ENCODE measurements around the gene RNF213.
A peak's percentile ranks its signal among the peaks of the same experiment; 100 is the strongest.

Gene RNF213

DNA sequence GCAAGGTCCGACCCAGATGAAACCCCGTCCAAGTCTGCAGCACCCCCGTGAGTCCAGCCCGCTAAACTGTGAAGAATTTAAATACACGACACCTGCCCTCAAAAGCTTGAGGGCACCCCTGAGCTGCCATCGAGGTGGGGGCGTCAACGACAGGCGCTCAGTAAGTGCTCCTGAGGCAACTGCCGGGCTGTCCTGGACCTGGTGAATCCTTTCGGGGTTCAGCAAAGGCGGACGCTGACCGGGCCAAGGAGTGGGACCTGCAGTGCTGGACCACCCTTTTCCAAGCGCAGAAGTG lies 153.8 kb downstream of the RNF213 start:
- DNase-seq (ENCODE audit: low read depth in 1 of 2, low spot score in 1 of 2), result no peak

DNA sequence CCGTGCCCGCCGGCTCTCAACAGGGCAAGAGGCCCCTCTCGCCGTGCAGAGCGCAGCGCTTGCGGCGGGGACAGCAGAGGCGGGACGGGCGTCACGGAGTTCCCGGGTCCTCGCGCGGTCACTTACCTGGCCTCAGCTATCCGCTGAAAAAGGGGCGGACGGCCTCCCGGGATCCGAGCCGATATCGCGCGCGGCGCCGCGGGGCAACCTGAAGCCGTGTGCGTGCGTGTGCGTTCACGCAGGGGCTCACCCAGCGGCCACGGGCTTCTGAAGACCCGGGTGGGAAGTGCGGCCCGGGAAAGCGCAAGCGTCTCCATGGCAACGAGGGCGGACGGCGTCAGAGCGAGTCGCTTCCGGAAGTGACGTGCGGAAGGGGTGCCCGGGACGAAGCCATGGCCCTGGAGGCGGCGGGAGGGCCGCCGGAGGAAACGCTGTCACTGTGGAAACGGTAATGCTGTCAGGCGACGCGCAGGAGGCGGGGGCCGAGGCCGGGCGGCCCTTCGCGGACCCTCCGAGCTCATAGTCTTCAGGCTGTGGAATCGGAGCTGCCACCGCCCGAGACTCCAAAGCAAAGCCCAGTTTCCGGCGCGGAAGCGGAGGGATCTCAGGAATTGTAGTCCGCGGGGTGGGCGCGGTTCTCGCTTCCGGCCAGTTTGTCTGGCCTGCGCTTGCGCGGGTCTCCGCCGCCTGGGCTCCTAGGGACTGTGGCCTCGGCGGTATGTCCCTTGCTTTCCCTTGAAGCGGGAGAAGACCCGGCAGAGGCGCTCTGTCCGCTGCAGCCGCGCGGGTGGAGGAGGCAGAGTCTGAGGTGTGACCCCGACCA lies 154.4 kb downstream of the RNF213 start, which contains the start of gene ENDOV:
ENDOV (plus strand) TSS at position 365 of the 823 bp plus-strand sequence; CDS start at position 393, 28 bp downstream.
- peak; percentile 87 to 91 for DNase-seq (ENCODE audit: low read depth in 1 of 2, low spot score in 1 of 2)

DNA sequence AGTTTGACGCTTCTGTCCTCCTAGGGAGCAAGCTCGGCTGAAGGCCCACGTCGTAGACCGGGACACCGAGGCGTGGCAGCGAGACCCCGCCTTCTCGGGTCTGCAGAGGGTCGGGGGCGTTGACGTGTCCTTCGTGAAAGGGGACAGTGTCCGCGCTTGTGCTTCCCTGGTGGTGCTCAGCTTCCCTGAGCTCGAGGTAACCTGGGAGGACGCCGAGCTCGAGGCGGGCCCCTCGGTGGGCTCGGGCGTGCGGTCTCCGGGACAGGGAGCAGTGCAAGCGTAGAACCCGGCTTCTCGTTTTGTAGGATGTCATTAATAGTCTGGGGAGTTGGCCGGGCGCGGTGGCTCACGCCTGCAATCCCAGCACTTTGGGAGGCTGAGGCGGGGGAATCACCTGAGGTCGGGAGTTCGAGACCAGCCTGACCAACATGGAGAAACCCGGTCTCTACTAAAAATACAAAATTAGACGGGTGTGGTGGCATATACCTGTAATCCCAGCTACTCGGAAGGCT lies 155.0 kb downstream of the RNF213 start:
- DNase-seq (ENCODE audit: low read depth in 1 of 2, low spot score in 1 of 2), result no peak

DNA sequence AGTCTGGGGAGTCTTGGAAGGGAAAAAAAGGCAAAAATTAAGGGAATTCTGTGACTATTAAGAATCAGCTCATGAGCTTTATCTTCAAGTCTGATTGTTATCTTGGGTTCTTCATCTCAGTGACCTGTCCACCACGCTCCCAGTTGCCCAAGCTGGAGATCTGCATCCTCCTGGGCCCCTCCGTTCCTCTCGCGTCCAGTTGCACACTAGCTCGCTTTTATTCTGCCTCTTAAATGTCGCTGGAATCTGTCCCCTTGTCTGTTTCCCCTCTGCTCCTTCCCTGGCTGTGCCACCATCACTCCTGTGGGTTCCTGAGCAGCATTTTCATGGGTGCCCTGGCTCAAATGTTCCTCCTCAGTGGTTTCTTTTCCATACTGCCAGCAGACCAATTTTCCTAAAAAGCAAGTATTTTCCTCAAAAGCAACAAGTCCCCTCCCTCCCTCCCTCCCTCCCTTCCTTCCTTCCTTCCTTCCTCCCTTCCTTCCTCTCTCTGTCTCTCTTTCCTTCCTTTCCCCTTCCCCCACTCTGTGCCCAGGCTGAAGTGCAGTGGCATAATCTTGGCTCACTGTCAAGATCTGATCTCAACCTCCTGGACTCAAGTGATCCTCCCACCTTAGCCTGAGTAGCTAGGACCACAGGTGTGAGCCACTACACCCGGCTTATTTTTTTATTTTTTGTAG lies 155.7 kb downstream of the RNF213 start:
- DNase-seq (ENCODE audit: low read depth in 1 of 2, low spot score in 1 of 2), result no peak

DNA sequence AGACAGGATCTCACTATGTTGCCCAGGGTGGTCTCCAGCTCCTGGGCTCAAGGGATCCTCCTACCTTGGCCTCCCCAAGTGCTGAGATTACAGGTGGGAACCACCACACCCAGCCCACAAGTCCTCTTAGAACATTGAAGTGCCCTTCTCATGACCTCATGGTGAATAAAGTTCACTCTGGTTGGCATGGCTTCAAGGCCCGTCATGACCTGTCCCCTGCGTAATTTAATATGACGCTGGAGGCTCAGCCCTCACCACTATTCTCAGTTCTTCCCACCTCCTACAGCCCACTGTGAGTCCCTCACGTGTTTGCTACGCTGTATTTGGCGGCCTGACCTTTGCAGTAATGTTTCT lies 156.3 kb downstream of the RNF213 start:
- DNase-seq (ENCODE audit: low read depth in 1 of 2, low spot score in 1 of 2), result no peak

DNA sequence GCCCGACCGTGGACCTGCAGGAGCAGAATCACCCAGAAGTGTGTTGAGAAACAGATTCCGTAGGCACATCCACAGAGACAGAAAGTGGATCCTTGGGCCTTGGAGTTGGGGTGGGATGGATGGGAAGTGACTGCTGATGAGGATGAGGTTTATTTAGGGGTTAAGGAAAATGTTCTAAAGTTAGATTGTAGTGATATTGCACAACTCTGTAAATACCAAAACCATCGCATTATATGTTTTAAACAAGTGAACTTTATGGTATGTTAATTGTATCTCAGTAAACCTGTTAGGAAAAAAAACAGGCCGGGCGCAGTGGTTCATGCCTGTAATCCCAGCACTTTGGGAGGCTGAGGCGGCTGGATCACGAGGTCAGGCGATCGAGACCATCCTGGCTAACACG lies 157.9 kb downstream of the RNF213 start:
- DNase-seq (ENCODE audit: low read depth in 1 of 2, low spot score in 1 of 2), result no peak

DNA sequence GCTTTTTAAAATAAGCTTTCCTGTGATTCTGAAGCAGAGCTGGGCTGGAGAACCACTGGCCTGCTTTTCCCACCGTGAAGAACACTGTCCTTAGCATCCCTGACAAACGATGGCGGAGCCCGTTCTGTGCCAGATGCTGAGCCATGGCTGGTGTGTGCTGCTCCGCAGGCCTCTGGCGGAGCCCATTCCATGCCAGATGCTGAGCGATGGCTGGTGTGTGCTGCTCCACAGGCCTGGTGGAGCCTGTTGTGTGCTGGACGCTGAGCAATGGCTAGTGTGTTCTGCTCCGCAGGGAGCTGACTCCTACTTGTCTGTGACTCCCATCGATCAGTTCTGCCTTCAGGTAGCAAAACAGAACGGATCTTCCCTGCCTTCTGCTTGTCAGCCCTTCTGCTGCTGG lies 158.6 kb downstream of the RNF213 start:
- no peak for DNase-seq (ENCODE audit: low read depth in 1 of 2, low spot score in 1 of 2)

DNA sequence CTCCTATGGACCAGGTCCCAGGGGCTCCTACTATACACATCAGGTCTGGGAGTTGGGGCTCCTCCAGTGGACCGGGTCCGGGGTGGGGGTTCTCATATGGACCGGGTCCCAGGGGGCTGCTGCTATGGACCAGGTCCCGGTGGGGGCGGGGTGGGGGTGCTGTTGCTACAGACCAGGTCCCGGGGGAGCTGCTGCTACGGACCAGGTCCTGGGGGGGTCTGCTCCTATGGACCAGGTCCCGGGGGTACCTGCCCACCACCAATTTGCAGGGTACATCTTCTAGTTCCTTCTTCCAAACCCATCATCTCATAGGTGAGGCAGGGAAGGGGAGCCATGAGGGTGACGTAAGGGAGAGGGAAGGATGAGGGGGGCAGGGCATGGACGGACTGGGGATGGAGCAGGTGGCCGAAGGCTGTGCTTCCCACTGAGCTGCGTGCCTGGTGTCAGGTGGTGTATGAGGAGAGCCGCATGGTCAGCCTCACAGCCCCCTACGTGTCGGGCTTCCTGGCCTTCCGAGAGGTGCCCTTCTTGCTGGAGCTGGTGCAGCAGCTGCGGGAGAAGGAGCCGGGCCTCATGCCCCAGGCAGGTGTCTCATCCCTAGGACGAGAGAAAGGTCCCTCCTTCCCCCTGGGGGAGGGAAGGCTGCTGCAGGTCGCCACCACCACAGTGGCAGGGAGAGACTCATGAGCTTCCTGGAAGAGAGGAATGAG lies 160.9 kb downstream of the RNF213 start:
- no peak for DNase-seq (ENCODE audit: low read depth in 1 of 2, low spot score in 1 of 2)

DNA sequence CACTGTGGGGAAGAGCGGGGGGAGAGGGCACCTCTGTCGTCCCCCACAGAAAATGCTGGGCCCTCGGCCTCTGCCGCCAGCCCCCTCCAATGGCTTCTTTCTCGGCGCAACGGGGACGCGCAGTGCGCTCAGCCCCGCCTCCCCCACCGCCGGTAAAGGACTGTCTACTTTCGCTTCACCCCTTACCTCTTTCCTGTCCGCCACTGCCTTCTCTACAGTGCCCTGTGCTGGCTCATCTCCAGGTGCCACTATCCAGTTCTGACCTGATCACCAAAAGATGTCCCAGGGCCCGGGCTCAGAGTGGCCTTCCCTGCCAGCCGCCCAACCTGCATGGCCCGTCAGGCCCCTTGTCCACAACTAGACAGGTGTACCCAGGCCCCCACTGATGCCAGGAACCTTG lies 161.6 kb downstream of the RNF213 start:
- DNase-seq (ENCODE audit: low read depth in 1 of 2, low spot score in 1 of 2), result no peak

DNA sequence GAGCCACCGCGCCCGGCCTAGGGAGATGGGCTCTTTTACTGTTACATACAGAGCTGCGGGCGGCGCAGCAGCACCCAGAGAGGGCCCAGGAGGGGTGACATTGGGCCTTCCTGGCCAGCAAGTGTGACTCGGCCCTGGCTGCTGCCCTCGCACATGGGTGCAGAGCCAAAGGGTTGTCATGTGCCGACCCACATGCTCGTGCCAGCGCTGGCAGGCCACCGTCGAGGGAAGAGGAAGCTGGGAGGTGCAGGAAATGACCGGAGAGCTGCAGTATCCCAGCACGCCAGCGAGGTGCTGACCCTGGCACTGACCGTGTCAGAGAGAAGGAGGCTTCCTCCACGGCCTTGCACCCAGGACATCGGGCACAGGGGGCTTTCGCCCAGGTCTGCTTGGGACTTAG lies 162.3 kb downstream of the RNF213 start:
- no peak for DNase-seq (ENCODE audit: low read depth in 1 of 2, low spot score in 1 of 2)

DNA sequence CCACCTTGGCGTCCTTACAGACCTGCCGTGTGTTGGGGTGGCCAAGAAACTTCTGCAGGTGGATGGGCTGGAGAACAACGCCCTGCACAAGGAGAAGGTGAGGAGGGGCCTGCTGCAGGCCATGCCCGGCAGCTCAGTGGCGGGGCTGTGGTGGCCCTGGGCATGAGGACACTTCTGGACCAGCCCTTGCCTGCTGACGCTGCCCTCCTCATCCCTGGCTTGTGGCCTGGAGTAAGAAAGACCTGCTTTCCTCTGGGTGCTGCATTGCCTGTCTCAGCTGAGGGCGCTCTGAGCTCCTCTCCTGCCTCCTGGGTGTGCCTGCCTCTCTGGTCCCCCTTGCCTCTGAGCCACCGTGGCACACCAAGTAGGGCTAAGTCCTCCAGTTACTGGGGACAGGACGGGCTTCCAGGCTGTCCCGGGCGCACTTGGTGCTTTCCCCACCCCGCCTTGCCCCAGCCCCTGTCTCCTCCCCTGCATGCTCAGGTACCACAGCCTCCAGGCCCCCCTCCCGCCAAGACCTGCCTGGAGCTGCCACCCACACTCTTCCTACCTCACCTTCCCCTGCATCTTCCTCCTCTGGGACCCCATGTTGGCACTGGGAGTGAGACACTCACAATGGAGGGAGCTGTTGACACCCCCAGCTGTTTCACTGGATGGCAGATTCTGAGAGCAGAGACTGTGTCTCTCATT lies 163.0 kb downstream of the RNF213 start:
- no peak for DNase-seq (ENCODE audit: low read depth in 1 of 2, low spot score in 1 of 2)

DNA sequence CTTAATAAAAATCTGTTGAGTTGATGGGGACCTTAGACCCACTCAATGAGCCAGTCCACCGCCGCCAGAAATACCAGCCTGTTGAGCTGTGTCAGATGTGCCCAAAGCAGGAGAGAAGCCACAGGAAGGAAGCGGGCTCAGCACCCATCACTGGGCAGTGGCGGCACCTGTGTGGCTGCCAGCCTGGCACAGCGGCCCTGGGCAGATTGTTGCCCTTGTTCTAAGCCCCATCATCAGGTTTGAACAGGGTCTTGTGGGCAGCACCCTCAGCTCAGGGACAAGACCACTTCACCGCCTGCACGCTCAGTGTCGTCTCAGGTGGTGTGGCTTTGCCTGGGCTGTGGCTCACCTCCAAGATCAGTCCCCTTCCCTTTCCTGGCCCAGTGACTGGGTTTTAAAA lies 163.6 kb downstream of the RNF213 start:
- no peak for DNase-seq (ENCODE audit: low read depth in 1 of 2, low spot score in 1 of 2)

DNA sequence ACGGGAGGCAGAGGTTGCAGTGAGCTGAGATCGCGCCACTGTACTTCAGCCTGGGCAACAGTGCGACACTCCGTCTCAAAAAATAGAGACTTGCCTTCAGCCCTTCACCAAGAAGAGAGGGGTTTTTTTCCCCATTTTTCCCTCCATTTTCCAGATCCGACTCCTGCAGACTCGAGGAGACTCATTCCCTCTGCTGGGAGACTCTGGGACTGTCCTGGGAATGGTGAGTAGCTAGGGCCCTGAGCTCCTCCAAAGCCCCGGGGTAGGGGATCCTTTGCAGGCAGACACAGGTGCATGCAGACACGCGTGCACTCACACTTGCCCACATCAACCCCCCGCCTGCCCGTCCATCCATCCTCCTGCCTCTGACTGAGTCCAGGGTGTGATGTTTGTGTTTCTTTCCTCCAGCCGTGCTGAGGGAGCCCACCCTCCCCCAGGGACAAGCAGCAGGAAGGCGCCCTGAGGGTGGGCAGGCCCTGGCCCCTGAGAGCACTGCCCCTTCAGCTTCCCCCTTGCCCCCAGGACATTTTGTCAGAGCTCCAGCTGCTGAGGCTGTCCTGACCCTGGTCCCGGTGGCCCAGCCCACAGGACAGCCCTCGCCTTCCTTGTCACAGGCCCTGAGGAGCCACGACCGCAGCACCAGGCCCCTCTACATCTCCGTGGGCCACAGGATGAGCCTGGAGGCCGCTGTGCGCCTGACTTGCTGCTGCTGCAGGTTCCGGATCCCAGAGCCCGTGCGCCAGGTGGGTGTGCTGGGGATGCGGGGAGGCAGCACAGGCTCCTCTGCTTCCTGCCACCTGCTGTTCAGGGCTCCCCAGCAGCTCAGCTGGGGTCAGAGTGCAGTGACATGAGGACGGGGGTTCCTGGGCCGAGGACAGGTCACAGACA lies 164.5 kb downstream of the RNF213 start:
- no peak for DNase-seq (ENCODE audit: low read depth in 1 of 2, low spot score in 1 of 2)

DNA sequence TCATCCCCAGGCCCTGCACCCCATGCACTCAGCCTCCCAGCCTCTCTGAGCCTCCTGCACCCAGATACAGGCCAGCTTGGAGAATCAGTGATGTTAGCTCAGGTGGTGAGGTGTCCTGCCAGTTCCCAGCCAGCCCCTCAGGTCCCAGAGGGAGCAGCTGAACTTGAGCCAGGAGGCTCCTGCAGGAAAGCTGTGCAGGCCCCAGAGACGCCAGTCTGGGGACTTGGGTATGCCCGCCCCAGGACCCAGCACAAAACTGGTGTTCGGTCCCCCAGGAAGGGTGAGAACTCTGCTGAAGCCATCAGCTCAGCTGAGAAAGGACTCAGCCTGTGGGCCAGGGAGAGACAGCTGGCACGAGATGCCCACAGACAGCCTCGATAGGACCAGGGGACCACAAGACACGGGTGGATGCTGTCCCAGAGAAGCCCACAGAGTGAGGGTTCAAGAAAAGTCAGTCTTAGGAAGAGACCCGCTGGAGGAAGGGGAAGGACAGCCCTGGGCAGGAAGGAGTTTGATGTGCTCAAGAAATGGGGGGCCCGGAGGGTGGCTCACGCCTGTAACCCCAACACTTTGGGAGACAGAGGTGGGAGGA lies 165.3 kb downstream of the RNF213 start:
- DNase-seq (ENCODE audit: low read depth in 1 of 2, low spot score in 1 of 2), result no peak

DNA sequence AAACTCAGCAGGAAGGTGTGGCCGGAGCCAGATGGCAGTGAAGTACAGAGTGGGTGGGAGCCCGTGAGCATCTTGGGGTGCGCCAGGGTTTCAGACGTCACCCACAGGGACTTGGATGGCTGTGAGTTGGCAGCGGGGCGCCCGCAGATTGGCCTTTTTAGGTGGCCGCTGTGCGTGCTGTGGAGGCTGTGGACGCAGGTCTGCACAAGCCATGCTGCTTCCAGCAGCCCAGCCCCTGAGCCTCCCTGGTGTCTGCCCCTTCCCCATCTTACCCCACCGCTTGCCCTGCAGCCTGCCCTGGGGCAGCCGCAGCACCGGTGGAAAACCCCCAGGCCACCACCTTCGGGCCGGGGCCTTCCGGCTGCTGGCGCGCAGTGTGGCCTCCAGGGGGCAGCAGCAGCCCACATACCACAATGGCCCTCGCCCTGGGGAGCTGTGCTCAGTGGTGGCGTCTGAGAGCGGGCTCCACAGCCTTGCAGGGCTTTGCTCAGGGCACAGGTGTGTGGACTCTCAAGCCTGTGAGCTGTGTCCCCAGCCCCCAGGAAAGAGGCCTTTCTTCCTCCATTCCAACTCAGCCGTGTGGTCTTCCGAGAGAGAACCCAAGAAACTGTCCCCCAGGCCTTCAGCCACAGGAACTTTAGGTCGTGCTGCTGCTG lies 166.1 kb downstream of the RNF213 start:
- peak; percentile 87 to 88 for DNase-seq (ENCODE audit: low read depth in 1 of 2, low spot score in 1 of 2)

DNA sequence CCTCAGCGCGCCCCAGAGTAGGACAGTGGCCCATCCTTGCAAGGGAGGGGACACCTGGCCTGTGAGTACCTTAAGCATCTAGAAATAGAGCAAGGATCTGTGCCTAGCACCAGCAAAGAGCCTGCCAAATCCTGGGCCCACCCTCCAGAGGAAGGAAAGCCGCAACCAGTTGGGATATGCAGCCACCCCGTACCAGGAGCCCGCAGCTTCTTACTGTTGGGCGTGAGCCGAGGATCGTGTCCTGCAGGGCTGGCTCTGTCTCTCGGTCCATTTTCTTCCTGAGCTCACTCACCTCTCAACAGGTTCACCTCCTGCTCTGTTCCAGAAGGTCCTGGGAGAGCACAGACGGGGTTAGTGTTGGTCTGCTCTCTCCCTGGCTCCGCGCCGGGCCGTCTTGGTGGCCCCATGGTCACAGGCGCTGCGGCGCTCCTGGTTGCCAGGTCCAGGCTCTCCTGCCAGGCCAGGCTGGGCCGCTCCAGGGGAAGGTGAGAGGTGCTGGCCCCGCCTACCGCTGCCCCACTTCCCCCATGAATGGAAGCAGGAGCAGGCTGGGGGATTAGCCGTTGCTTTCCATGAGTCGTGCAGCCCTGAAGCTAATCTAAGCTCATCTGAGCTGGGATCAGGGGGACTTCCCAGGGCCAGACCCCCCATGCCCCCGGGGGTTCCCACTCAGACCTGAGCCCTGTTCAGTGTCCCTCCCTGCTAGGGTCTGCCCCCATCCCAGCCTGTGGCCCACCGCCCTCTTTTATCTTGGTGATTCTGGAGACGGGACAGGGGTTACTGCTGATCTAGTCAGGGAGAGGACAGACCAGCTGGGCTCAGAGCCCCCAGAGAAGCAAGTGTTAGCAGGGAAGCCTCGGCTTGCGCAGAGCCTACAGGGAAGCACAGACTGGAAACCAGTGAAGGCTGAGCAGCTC lies 167.0 kb downstream of the RNF213 start:
- no peak for DNase-seq (ENCODE audit: low read depth in 1 of 2, low spot score in 1 of 2)

DNA sequence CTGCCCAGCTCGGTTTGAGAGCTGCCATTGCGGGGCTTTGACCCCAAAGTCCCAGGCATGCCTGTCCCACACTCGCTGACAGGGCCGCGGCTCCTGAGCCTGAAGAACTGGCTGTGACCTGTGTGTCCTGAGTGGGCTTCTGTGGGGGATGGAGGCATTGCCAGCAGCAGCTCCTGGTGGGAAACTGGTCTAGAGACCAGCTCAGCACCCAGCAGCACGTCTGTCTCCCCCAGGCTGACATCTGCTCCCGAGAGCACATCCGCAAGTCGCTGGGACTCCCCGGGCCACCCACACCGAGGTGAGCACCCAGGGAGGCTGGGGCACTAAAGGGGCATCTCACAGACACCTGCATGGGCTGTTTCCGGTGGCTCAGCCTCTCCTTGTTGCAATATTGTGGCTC lies 167.7 kb downstream of the RNF213 start:
- DNase-seq (ENCODE audit: low read depth in 1 of 2, low spot score in 1 of 2), result no peak

DNA sequence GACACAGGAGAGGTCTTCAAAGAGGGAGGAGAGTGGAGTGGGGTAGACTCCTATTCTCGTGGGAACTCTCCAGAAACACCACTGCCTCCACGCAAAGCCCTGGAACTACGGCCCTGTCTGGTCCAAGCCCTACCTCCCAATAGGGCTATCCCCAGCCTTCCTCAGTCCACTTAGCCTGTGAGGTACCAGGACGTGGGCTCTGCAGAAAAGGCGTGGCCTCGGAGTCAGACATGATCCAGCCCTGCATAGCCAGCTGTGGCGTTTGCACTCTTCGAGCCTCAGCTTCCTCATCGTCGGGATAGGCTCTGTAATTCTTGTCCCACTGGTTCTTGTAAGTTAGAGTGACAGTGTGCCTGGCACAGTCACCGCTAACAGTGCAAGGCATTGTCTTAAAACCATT lies 168.1 kb downstream of the RNF213 start:
- DNase-seq (ENCODE audit: low read depth in 1 of 2, low spot score in 1 of 2), result no peak
